ENCODE data around the gene GSDME.

DNA sequence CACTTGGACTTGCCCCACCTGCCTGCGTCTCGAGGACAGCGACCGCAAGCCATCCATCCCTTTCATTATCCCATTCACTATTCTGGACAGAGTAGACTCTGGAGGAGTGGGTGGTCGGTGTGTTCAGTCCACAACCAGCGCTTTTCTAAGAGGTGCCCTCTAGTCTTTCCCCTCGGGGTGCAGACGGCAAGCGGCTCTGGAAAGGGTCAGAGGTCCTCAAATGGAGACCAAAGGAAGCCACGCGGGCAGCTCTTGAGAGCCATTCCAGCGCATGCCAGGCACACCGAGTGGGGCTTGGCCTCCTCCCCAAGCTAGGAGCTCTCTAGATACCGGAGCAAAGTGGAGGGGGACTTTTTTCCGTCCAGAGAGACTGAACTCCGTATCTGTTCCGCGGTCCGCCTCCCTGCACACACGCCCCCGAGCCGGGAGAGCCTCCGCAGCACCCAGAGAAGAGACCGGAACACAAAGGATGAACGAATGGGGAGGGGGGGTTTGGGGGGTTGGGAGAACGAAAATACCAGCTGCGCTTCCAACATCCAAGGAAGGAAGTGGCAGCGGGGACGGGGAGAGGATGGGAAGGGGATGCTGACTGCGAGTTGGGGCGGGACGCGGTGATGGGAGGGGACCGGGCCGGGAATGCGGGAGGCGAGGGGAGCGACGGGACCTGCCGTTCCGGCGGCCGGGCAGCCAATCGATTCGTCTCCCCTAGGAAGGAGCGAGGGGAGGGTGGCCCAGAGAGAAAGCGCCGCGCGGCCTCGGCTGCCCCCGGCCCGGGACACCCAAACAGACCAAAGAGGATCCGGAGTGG lies 515 bp downstream of the GSDME start:
- TF ChIP-seq, protein P1, sequence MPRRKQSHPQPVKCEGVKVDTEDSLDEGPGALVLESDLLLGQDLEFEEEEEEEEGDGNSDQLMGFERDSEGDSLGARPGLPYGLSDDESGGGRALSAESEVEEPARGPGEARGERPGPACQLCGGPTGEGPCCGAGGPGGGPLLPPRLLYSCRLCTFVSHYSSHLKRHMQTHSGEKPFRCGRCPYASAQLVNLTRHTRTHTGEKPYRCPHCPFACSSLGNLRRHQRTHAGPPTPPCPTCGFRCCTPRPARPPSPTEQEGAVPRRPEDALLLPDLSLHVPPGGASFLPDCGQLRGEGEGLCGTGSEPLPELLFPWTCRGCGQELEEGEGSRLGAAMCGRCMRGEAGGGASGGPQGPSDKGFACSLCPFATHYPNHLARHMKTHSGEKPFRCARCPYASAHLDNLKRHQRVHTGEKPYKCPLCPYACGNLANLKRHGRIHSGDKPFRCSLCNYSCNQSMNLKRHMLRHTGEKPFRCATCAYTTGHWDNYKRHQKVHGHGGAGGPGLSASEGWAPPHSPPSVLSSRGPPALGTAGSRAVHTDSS (tag by site-specific recombination; IDR thresholded peaks at IDR 0.05), result no peak
- no peak for TF ChIP-seq ZNF423 (tag by site-specific recombination; IDR thresholded peaks at IDR 0.05)
- no peak for TF ChIP-seq ZNF621 (tag by site-specific recombination; IDR thresholded peaks at IDR 0.05)
- no peak for TF ChIP-seq ZNF747 (tag by site-specific recombination; IDR thresholded peaks at IDR 0.05)
- no peak for TF ChIP-seq HOXA7 (CRISPR knock-in tag; IDR thresholded peaks at IDR 0.05; ENCODE audit: borderline replicate concordance)
- TF ChIP-seq ATF2 (tag by site-specific recombination; IDR thresholded peaks at IDR 0.05; ENCODE audit: low read depth), result no peak
- TF ChIP-seq, protein P2, sequence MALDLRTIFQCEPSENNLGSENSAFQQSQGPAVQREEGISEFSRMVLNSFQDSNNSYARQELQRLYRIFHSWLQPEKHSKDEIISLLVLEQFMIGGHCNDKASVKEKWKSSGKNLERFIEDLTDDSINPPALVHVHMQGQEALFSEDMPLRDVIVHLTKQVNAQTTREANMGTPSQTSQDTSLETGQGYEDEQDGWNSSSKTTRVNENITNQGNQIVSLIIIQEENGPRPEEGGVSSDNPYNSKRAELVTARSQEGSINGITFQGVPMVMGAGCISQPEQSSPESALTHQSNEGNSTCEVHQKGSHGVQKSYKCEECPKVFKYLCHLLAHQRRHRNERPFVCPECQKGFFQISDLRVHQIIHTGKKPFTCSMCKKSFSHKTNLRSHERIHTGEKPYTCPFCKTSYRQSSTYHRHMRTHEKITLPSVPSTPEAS (tag by site-specific recombination; IDR thresholded peaks at IDR 0.05), result no peak
- TF ChIP-seq CTCF (tag by site-specific recombination; IDR thresholded peaks at IDR 0.05), result no peak
- TF ChIP-seq EGR2 (tag by site-specific recombination; IDR thresholded peaks at IDR 0.05; ENCODE audit: low read depth), result no peak

Data from HEK293 (cell line).